Measurements from ENCODE around the gene ADGRE1.

ADGRE1 gene

GRCh38 chr19:6875218-6875617 is 12.2 kb upstream of the ADGRE1 start:
- Histone ChIP-seq H3K9me3 (ENCODE audit: severe bottlenecking) (no peaks in the 10 kb centered on the region), H3K27me3 (ENCODE audit: insufficient read depth, poor library complexity, severe bottlenecking) (no peaks in the 10 kb centered on the region), H3K4me3 (ENCODE audit: severe bottlenecking) (no peak overlapping the region), H3K27ac (ENCODE audit: poor library complexity, severe bottlenecking) (no peak overlapping the region), H3K4me1 (ENCODE audit: insufficient read depth, poor library complexity, severe bottlenecking) (no peaks in the 10 kb centered on the region), H3K36me3 (ENCODE audit: low read depth) (no peaks in the 10 kb centered on the region)
- no peak for TF ChIP-seq CTCF (IDR thresholded peaks at IDR 0.05; ENCODE audit: poor library complexity, severe bottlenecking)
- ATAC-seq (ENCODE audit: low read depth), result no peak
- DNase-seq (ENCODE audit: low spot score), result no peak

- Histone ChIP-seq H3K27me3 (ENCODE audit: insufficient read depth, poor library complexity, severe bottlenecking) (no peaks in the 10 kb centered on the region), H3K36me3 (ENCODE audit: low read depth) (no peaks in the 10 kb centered on the region), H3K4me3 (ENCODE audit: severe bottlenecking) (no peak overlapping the region), H3K27ac (ENCODE audit: poor library complexity, severe bottlenecking) (no peak overlapping the region), H3K9me3 (ENCODE audit: severe bottlenecking) (no peaks in the 10 kb centered on the region), H3K4me1 (ENCODE audit: insufficient read depth, poor library complexity, severe bottlenecking) (no peaks in the 10 kb centered on the region)
- no peak for DNase-seq (ENCODE audit: low spot score)
- no peak for ATAC-seq (ENCODE audit: low read depth)
- no peak for TF ChIP-seq CTCF (IDR thresholded peaks at IDR 0.05; ENCODE audit: poor library complexity, severe bottlenecking)
Observed at GRCh38 chr19:6876748-6877147, 10.6 kb upstream of the ADGRE1 start.

GRCh38 chr19:6877766-6878165 is 9.6 kb upstream of the ADGRE1 start:
- no peak for TF ChIP-seq CTCF (IDR thresholded peaks at IDR 0.05; ENCODE audit: poor library complexity, severe bottlenecking)
- Histone ChIP-seq H3K27ac (ENCODE audit: poor library complexity, severe bottlenecking) (no peak overlapping the region), H3K4me3 (ENCODE audit: severe bottlenecking) (no peak overlapping the region), H3K27me3 (ENCODE audit: insufficient read depth, poor library complexity, severe bottlenecking) (no peaks in the 10 kb centered on the region), H3K36me3 (ENCODE audit: low read depth) (no peaks in the 10 kb centered on the region), H3K4me1 (ENCODE audit: insufficient read depth, poor library complexity, severe bottlenecking) (no peaks in the 10 kb centered on the region), H3K9me3 (ENCODE audit: severe bottlenecking) (no peaks in the 10 kb centered on the region)
- ATAC-seq (ENCODE audit: low read depth) (no peak), DNase-seq (ENCODE audit: low spot score) (no peak)

- TF ChIP-seq CTCF (IDR thresholded peaks at IDR 0.05; ENCODE audit: poor library complexity, severe bottlenecking), result no peak
- Histone ChIP-seq H3K4me1 (ENCODE audit: insufficient read depth, poor library complexity, severe bottlenecking) (no peaks in the 10 kb centered on the region), H3K4me3 (ENCODE audit: severe bottlenecking) (no peak overlapping the region), H3K9me3 (ENCODE audit: severe bottlenecking) (no peaks in the 10 kb centered on the region), H3K36me3 (ENCODE audit: low read depth) (no peaks in the 10 kb centered on the region), H3K27me3 (ENCODE audit: insufficient read depth, poor library complexity, severe bottlenecking) (no peaks in the 10 kb centered on the region), H3K27ac (ENCODE audit: poor library complexity, severe bottlenecking) (no peak overlapping the region)
- no peak for ATAC-seq (ENCODE audit: low read depth)
- DNase-seq (ENCODE audit: low spot score), result no peak
Observed at GRCh38 chr19:6886277-6886897, 992 bp upstream of the ADGRE1 start.

GRCh38 chr19:6888967-6889366 is 1.6 kb downstream of the ADGRE1 start:
- Histone ChIP-seq H3K4me1 (ENCODE audit: insufficient read depth, poor library complexity, severe bottlenecking) (no peaks in the 10 kb centered on the region), H3K9me3 (ENCODE audit: severe bottlenecking) (no peaks in the 10 kb centered on the region), H3K27ac (ENCODE audit: poor library complexity, severe bottlenecking) (no peak overlapping the region), H3K4me3 (ENCODE audit: severe bottlenecking) (no peak overlapping the region), H3K36me3 (ENCODE audit: low read depth) (no peaks in the 10 kb centered on the region), H3K27me3 (ENCODE audit: insufficient read depth, poor library complexity, severe bottlenecking) (no peaks in the 10 kb centered on the region)
- no peak for TF ChIP-seq CTCF (IDR thresholded peaks at IDR 0.05; ENCODE audit: poor library complexity, severe bottlenecking)
- DNase-seq (ENCODE audit: low spot score) (no peak), ATAC-seq (ENCODE audit: low read depth) (no peak)

All from RWPE2 (cell line).